ENCODE data around the gene PDGFA. TPM values are rescaled to one million over a fixed set of nuclear protein-coding genes. Genes with fewer than 3 reads are reported as not detected.

Gene PDGFA
- 1 to 10 TPM; 5.2 to 5.3 TPM for total RNA-seq

DNA sequence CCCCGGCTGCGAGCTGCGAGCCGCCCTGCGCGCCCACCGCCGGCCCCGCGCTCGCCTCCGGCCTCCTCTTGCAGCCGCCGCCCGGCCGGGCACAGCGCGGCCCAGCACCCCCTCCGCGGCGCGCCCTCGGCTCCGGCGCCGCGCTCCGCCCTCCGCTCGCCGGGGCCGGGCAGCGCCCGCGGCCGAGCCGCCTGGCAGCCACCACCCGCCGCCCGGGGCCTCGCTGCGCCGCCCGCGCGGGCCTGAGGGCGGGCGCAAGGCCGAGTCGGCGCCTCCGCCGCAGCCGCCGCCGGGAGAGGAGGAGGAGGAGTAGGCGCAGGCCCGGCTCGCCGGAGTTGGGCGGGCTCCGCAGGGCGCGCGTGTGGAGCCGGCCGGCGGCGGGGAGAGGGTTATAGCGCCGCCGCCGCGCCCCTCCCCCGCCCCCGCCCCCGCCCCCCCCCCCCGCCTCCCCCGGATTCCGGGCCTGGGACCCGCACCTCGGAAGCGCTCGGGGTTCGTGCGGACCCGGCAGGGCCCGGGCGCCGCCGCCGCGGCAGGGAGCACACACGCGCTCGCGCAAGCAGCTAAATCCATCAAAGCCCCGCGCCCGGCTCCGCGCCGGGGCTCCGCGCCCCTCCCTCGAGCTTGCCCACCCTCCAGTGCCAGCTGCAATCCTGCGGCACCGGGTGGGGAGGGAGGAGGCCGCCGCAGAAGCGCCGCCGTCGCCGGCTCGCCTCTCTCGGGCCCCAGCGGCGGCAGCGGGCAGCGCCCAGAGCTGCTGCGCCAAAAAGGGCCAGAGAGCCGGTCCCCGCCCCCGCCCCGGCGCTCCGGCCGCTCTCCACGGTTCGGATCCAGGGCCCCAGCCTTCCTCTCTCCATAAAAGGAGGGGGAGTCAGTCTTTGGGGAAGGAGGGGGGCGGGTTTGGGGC, at the start of gene PDGFA:
PDGFA (minus strand) TSS at position 363 of the 907 bp plus-strand sequence. CDS start 845 bp downstream, outside the sequence.
- Mint-ChIP-seq H3K4me3 (peak within 1 kb of the TSS; percentile 73), H3K9me3 (ENCODE audit: low read depth) (no peaks in the 10 kb centered on the region), H3K4me1 (peaks cover 13% of the 10 kb centered on the region), H3K36me3 (ENCODE audit: low read depth) (no peaks in the 10 kb centered on the region), H3K27ac (no peak within 1 kb of the TSS), H3K27me3 (peaks cover 41% of the 10 kb centered on the region)
- intact Hi-C loops (cut with DNase I, micrococcal nuclease): loop anchor here (1.0 to 5.0 kb wide), 7 partner anchors 65 to 371 kb away; partner anchors contain the start of genes DNAAF5 (in 1 of the 2) and PRKAR1B (in 1 of the 2)
- CTCF ChIA-PET: interaction anchor here (0.6 kb wide), 2 partner anchors 254 to 293 kb away, joined by 3 read pairs; no protein-coding TSS in a partner anchor
- ATAC-seq (peak; percentile 30), DNase-seq (peak; percentile 55)
- POLR2A ChIA-PET: interaction anchor here (0.7 kb wide), 1 partner anchor 1362 kb away, joined by 4 read pairs; no protein-coding TSS in a partner anchor

DNA sequence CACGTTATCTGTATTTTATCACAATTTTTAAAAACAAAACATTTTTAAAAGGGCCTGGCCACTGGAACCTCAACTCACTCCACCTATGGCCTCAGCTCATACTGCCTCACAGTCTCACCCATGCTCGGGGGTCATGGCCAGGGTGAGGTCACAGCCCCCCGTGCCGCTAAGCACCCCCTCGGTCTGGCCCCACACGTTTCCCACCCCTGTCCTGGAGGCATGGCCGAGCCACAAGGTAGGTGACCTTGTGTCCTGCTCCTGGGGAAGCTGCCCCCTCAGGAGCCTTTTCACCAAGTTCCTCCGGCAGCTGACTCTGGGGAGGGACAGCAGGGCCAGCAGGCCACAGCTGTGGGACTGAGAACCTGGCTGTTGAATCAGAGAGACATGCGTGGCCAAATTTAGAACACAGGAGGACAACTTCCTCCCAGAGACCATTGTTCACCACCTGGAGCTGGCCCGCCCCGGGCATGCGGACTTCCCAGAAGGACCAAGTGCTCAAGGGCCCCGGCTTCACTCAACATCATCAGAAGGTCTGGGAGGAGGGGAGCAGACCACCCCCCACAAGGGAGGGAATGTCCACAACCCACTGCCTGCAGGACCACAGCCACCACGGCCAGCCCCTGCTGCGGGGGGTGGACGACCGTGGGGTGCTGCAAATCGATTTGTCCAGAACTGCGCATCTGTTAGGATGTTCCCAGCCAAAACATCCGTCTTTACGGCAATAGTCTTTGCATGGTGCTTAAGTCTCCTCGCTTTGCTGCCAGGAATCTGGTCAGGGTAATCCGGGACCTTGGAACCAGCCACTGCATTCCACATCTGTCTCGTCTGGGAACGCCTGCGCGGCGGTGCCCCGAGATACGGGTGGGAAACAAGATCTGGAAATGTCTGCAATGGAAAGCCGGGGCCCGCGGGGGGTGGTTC, 48.6 kb upstream of the PDGFA start:
- CTCF ChIA-PET: no interaction called here
- intact Hi-C loops (cut with DNase I, micrococcal nuclease): no loop called here
- no peaks in the 10 kb centered on the region for H3K36me3 Mint-ChIP-seq (ENCODE audit: low read depth)

GRCh38 chr7:567305-567883, 47.7 kb upstream of the PDGFA start:
- Mint-ChIP-seq H3K4me1 (no peaks in the 10 kb centered on the region), H3K9me3 (ENCODE audit: low read depth) (no peaks in the 10 kb centered on the region), H3K27ac (no peak overlapping the region), H3K36me3 (ENCODE audit: low read depth) (no peaks in the 10 kb centered on the region), H3K27me3 (no peaks in the 10 kb centered on the region), H3K4me3 (no peak overlapping the region)
- intact Hi-C loops (cut with DNase I, micrococcal nuclease): no loop called here
- no peak for DNase-seq
- CTCF ChIA-PET: no interaction called here
- ATAC-seq: no peak
- POLR2A ChIA-PET: no interaction called here

More for the DNA sequence above, 48.6 kb upstream of the PDGFA start:
- POLR2A ChIA-PET: no interaction called here
- H3K27me3 Mint-ChIP-seq: no peaks in the 10 kb centered on the region
- no peak overlapping the region for H3K4me3 Mint-ChIP-seq
- H3K9me3 Mint-ChIP-seq (ENCODE audit: low read depth): no peaks in the 10 kb centered on the region
- no peaks in the 10 kb centered on the region for H3K4me1 Mint-ChIP-seq
- H3K27ac Mint-ChIP-seq: no peak overlapping the region
- no peak for ATAC-seq
- DNase-seq: no peak

GRCh38 chr7:566100-566499, 46.5 kb upstream of the PDGFA start:
- ATAC-seq (no peak), DNase-seq (no peak)
- ChIA-PET POLR2A (no interaction called here), CTCF (no interaction called here)
- Mint-ChIP-seq H3K4me1 (no peaks in the 10 kb centered on the region), H3K36me3 (ENCODE audit: low read depth) (no peaks in the 10 kb centered on the region), H3K27me3 (no peaks in the 10 kb centered on the region), H3K4me3 (no peak overlapping the region), H3K9me3 (ENCODE audit: low read depth) (no peaks in the 10 kb centered on the region), H3K27ac (no peak overlapping the region)
- intact Hi-C loops (cut with DNase I, micrococcal nuclease): no loop called here

GRCh38 chr7:564176-564865, 44.7 kb upstream of the PDGFA start:
- Mint-ChIP-seq H3K27me3 (no peaks in the 10 kb centered on the region), H3K27ac (no peak overlapping the region), H3K4me3 (no peak overlapping the region), H3K9me3 (ENCODE audit: low read depth) (no peaks in the 10 kb centered on the region), H3K4me1 (no peaks in the 10 kb centered on the region), H3K36me3 (ENCODE audit: low read depth) (no peaks in the 10 kb centered on the region)
- ATAC-seq (no peak), DNase-seq (no peak)
- ChIA-PET CTCF (no interaction called here), POLR2A (no interaction called here)
- intact Hi-C loops (cut with DNase I, micrococcal nuclease): no loop called here

GRCh38 chr7:563629-564170, 44.1 kb upstream of the PDGFA start:
- H3K4me3 Mint-ChIP-seq: no peak overlapping the region
- intact Hi-C loops (cut with DNase I, micrococcal nuclease): no loop called here
- ChIA-PET POLR2A (no interaction called here), CTCF (no interaction called here)
- no peak for ATAC-seq
- DNase-seq: no peak
- H3K9me3 Mint-ChIP-seq (ENCODE audit: low read depth): no peaks in the 10 kb centered on the region
- no peak overlapping the region for H3K27ac Mint-ChIP-seq
- H3K27me3 Mint-ChIP-seq: no peaks in the 10 kb centered on the region
- H3K4me1 Mint-ChIP-seq: no peaks in the 10 kb centered on the region
- H3K36me3 Mint-ChIP-seq (ENCODE audit: low read depth): no peaks in the 10 kb centered on the region

DNA sequence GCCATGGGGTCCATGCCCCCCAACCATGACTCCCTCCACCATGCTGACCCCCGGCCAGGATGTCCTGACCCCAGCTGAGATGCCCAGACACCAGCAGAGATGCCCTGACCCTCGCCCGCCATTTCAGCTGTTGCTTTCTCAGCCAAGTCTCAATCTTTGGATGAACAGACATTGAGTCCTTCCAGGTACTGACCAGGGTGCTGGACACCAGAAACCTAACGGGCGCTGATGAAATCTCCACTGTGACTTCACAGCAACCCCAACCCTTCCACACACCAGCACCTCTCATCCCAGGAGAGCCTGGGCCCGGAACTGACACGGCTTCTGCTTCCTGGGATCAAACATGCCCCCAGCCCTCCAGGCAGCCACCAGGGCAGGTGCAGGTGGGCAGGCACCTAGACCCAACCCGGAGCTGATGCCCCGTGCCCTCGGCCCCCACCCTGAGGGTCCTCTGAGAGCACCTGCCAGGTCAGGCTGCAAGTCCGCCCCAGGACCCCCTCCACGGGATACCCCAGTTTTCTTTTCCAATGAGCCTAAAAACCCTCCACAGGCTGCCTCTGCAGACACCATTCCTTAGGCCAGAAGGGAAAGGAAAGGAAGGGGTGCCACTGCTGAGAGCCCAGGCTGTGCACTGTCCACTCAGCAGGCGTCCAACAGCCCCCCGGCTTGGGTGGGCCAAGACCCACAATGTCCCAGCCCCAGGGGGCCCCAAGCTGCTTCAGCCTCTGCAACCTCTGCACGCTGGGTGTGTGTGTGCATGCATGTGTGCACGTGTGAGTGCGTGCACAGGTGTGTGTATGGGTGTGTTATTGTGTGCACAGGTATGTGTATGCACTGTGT, 43.4 kb upstream of the PDGFA start:
- Mint-ChIP-seq H3K4me3 (no peak overlapping the region), H3K27me3 (no peaks in the 10 kb centered on the region), H3K9me3 (ENCODE audit: low read depth) (no peaks in the 10 kb centered on the region), H3K4me1 (no peaks in the 10 kb centered on the region), H3K27ac (no peak overlapping the region), H3K36me3 (ENCODE audit: low read depth) (no peaks in the 10 kb centered on the region)
- DNase-seq (no peak), ATAC-seq (no peak)
- ChIA-PET CTCF (no interaction called here), POLR2A (no interaction called here)
- intact Hi-C loops (cut with DNase I, micrococcal nuclease): no loop called here

DNA sequence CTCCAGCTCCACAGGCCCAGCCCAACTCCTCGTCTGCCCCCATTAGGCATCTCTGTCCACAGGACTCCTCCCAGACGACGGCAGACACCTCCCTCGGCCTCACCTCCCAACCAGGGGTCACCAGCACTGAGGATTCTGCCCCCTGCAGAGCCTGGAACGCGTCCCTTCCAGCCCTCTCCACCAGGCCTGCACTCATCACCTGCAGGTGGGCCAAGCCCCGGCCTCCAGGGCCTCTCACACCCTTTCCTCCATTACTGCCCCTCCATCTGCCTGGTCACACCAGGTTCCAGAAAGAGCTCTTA, 42.7 kb upstream of the PDGFA start:
- no peak overlapping the region for H3K27ac Mint-ChIP-seq
- intact Hi-C loops (cut with DNase I, micrococcal nuclease): no loop called here
- no peaks in the 10 kb centered on the region for H3K9me3 Mint-ChIP-seq (ENCODE audit: low read depth)
- ChIA-PET POLR2A (no interaction called here), CTCF (no interaction called here)
- no peaks in the 10 kb centered on the region for H3K27me3 Mint-ChIP-seq
- DNase-seq: no peak
- no peak for ATAC-seq
- H3K4me3 Mint-ChIP-seq: no peak overlapping the region
- H3K4me1 Mint-ChIP-seq: no peaks in the 10 kb centered on the region
- H3K36me3 Mint-ChIP-seq (ENCODE audit: low read depth): no peaks in the 10 kb centered on the region

- H3K27ac Mint-ChIP-seq: no peak overlapping the region
Observed at GRCh38 chr7:561631-562373, 42.2 kb upstream of the PDGFA start.

GRCh38 chr7:560966-561630, 41.5 kb upstream of the PDGFA start:
- Mint-ChIP-seq H3K27me3 (no peaks in the 10 kb centered on the region), H3K4me1 (no peaks in the 10 kb centered on the region), H3K27ac (no peak overlapping the region), H3K4me3 (no peak overlapping the region), H3K9me3 (ENCODE audit: low read depth) (no peaks in the 10 kb centered on the region), H3K36me3 (ENCODE audit: low read depth) (no peaks in the 10 kb centered on the region)
- no peak for DNase-seq
- ChIA-PET CTCF (no interaction called here), POLR2A (no interaction called here)
- no peak for ATAC-seq
- intact Hi-C loops (cut with DNase I, micrococcal nuclease): no loop called here

More at GRCh38 chr7:561631-562373, 42.2 kb upstream of the PDGFA start:
- intact Hi-C loops (cut with DNase I, micrococcal nuclease): no loop called here
- ChIA-PET CTCF (no interaction called here), POLR2A (no interaction called here)
- DNase-seq: no peak
- no peaks in the 10 kb centered on the region for H3K9me3 Mint-ChIP-seq (ENCODE audit: low read depth)
- no peaks in the 10 kb centered on the region for H3K36me3 Mint-ChIP-seq (ENCODE audit: low read depth)
- no peak for ATAC-seq
- no peak overlapping the region for H3K4me3 Mint-ChIP-seq
- no peaks in the 10 kb centered on the region for H3K27me3 Mint-ChIP-seq
- no peaks in the 10 kb centered on the region for H3K4me1 Mint-ChIP-seq
